Tibial nerve (tissue), 4 donors: ENCODE measurements around the gene LBHD2.

Experiments used
- EP300 ChIP-seq, 2 donors: sonication (generic); formaldehyde crosslinking; IDR thresholded peaks; one replicate each; pipeline ENCODE4 v1.6.1; 2017; ENCODE audit warnings: antibody characterized with exemption in 2 of 2, mild to moderate bottlenecking in 1 of 2
- POLR2A ChIP-seq, 2 donors: fragments of 450-650 bp; IDR thresholded peaks; one replicate each; pipeline ENCODE4 v1.6.1; 2017; ENCODE audit warnings: antibody characterized with exemption in 2 of 2, mild to moderate bottlenecking in 2 of 2, moderate library complexity in 2 of 2
- TF ChIP-seq, protein P1 (sequence below), 5 experiments: fragments of 200-600 bp in 3 of 5; fragments of 450-650 bp in 2 of 5; sonication (generic) in 3 of 5; IDR thresholded peaks; one replicate each; pipeline ENCODE4 v1.5.1; 2016 to 2019; ENCODE audit warnings: antibody characterized with exemption in 5 of 5, mild to moderate bottlenecking in 3 of 5, moderate library complexity in 2 of 5

DNA sequence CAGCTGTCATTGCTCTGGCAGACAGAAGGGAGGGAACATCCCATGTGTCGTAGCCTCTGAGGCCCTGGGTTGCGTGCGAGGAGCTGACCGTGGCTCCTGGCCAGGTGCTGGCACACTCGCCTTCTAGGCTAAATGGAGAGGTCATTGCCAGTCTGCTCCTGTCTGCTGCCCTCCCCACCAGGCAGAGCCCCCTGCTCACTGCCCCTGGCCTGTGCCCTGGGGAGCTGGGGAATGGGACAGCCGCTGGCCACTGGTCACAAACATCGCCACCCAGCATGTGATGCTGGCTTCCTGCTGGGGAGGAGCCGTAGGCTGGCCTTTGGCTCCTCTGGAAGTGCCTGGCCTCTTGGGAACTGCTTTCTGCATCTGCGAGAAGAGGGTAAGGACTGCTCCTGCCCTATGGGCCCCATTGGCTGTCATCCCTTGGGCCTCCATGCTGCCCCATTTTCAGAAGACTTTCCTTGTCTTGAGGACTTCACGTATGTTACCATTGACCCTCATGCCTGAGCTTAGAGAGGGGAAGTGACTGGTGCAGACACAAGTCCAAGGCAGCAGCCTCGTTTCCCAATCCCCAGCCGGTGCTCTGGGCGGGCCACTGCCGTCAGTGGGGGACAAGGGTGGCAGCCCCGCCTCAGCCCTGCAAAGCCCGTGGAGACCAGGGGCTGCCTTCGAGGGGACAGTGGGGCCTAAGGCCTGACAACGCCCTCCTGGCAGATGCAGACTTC, 37.3 kb downstream of the LBHD2 start:
- TF ChIP-seq, protein P1, sequence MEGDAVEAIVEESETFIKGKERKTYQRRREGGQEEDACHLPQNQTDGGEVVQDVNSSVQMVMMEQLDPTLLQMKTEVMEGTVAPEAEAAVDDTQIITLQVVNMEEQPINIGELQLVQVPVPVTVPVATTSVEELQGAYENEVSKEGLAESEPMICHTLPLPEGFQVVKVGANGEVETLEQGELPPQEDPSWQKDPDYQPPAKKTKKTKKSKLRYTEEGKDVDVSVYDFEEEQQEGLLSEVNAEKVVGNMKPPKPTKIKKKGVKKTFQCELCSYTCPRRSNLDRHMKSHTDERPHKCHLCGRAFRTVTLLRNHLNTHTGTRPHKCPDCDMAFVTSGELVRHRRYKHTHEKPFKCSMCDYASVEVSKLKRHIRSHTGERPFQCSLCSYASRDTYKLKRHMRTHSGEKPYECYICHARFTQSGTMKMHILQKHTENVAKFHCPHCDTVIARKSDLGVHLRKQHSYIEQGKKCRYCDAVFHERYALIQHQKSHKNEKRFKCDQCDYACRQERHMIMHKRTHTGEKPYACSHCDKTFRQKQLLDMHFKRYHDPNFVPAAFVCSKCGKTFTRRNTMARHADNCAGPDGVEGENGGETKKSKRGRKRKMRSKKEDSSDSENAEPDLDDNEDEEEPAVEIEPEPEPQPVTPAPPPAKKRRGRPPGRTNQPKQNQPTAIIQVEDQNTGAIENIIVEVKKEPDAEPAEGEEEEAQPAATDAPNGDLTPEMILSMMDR (IDR thresholded peaks at IDR 0.05), result no peak
- TF ChIP-seq EP300 (IDR thresholded peaks at IDR 0.05) (no peak), POLR2A (IDR thresholded peaks at IDR 0.05) (no peak)
